Pons (tissue), 1 donor: ENCODE results near the gene FBXL5.

ENCODE experiments used
- DNase-seq: peaks from one replicate; pipeline ENCODE4 v3.0.0-alpha.2; 2016; ENCODE audit warnings: low spot score

Gene FBXL5, protein sequence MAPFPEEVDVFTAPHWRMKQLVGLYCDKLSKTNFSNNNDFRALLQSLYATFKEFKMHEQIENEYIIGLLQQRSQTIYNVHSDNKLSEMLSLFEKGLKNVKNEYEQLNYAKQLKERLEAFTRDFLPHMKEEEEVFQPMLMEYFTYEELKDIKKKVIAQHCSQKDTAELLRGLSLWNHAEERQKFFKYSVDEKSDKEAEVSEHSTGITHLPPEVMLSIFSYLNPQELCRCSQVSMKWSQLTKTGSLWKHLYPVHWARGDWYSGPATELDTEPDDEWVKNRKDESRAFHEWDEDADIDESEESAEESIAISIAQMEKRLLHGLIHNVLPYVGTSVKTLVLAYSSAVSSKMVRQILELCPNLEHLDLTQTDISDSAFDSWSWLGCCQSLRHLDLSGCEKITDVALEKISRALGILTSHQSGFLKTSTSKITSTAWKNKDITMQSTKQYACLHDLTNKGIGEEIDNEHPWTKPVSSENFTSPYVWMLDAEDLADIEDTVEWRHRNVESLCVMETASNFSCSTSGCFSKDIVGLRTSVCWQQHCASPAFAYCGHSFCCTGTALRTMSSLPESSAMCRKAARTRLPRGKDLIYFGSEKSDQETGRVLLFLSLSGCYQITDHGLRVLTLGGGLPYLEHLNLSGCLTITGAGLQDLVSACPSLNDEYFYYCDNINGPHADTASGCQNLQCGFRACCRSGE

DNA sequence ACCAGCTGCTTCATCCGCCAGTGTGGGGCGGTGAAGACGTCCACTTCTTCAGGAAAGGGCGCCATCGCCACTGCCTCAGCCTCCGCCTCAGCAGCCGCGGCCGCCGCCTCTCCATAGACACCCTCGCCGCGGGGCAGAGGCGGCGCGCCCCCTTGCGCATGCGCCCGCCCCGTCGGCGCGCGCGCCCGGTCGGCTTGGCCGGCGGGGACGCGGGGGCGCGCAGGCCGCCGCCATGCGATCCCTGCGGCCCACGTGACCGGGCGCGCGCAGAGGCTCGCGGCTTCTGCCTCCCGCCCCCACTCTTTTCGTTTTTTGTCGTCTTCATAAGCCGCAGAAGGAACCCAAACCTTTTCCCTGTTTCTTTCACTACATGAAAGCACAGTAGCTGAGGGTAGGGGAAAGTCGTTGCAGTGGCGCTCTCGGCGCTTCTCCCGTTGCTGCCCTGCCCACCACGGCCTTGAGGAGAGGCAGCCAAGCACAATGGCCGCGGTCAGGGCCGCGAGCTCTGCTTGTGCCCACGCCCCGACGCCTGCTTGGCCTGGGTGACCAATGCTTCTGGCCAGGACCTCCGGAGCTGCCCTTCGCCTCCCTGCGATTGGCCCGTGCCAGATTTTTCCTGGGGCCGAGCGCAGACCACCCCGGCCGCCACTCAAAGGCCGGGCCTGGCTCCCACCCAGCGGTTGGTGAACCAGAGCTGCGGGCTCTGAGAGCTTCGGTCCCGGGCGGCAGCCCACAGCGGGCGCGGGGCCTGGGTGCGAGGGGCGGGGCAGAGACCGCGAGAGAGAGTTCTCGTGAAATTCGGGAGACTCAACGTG is at the start of gene FBXL5:
Gene FBXL5 (minus strand): TSS at position 135 of the 815 bp plus-strand sequence. CDS start 70 bp downstream, at position 65.
- peak; percentile 82 for DNase-seq

DNA sequence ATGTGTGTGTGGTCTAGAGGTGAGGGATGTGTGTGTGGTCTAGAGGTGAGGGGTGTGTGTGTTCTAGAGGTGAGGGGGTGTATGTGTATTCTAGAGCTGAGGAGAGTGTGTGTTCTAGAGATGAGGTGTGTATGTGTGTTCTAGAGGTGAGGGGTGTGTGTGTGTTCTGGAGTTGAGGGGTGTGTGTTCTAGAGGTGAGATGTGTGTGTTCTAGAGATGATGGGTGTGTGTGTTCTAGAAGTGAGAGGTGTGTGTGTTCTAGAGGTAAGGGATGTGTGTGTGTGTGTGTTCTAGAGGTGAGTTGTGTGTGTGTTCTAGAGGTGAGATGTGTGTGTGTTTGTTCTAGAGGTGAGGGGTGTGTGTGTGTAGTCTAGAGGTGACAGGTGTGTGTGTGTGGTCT is 49.0 kb upstream of the FBXL5 start:
- no peak for DNase-seq

DNA sequence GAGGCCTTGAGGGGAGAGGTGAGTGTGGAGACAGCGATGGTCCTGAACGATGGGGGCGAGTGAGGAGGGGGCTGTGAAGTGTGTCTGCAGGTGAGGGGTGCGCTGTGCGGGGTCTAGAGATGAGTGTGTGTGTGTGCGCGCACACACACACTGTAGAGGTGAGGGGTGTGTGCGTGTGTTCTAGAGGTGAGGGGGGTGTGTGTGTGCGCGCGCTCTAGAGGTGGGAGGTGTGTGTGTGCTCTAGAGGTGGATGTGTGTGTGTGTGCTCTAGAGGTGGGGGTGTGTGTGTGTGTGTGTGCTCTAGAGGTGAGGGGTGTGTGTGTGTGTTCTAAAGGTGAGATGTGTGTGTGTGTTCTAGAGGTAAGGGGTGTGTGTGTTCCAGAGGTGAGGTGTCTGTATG is 48.3 kb upstream of the FBXL5 start:
- no peak for DNase-seq

DNA sequence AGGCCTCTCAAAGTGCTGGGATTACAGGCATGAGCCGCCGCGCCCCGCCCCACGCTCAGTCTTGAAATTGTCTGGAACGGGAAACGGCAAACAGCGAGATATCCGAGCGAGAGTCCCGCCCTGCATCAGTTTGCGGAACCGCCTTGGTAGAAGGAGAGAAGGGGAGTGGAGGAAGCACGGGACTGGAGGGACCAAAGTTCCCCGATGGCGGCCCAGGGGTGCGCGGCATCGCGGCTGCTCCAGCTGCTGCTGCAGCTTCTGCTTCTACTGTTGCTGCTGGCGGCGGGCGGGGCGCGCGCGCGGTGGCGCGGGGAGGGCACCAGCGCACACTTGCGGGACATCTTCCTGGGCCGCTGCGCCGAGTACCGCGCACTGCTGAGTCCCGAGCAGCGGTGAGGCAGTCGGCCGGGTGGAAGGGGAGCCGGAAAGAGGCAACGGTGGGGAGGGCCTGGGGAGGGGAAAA is 47.8 kb upstream of the FBXL5 start, which contains the start of gene BST1:
Gene BST1 (plus strand): TSS at position 125 of the 463 bp plus-strand sequence. CDS start 80 bp downstream, at position 205.
- no peak for DNase-seq

DNA sequence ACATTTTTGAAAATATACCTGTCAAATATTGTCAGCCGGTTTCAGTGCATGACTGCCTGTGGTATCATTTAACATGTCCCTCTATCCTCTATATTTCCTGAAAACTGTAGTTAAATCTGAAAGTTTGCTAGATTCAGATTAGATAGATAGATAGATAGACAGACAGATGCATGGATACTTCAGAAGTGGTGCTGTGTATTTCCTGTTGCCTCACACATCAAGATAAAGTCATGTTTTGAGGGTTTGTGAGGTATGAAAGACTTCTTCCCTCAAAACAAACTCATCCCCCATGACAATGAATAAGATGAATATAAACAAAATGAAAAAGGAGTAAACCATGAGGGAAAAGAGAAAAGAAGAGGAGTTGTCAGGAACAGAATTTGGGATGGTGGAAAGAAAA is 41.7 kb upstream of the FBXL5 start:
- DNase-seq, result no peak

DNA sequence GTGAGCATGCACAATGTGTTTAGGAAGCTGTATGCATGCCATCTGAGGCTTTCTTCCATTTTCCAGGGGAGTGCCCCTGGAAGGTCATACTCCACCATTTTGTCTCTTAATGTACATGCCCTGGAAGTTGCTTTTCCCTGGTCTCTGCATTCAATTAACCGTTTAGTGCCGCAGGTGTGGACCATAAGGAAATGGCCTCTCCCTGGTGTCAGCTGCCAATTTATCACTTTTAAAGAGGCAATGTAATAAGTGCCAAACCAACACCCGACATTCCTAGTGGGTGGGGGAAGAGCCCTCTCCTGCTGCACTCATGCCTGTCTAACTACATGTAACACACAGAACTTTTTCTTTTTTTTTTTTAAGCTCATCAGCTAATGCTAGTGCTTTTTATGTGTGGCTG is 40.6 kb upstream of the FBXL5 start:
- no peak for DNase-seq

DNA sequence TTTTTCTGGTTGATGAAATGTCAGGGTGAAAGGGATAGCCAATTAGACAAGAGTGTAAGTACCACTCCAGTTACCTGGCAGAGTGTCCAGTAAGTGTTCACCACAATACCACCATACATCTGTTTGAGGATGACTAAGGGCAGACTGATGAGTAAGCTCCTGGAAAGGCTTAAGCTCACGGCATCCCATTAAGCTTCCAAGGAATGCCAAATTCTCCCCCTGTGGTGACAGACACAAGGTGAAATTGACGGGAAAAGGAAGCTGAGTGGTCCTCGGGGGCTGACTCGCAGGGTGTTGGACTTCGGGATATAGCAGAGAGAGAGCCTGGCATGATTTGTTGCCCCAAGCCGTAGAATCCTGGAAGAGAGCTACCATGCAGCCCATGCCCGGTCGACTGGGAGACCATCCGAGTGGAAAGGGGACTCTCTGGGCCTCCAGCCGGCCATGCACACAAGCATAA is 40.1 kb upstream of the FBXL5 start:
- DNase-seq, result no peak

DNA sequence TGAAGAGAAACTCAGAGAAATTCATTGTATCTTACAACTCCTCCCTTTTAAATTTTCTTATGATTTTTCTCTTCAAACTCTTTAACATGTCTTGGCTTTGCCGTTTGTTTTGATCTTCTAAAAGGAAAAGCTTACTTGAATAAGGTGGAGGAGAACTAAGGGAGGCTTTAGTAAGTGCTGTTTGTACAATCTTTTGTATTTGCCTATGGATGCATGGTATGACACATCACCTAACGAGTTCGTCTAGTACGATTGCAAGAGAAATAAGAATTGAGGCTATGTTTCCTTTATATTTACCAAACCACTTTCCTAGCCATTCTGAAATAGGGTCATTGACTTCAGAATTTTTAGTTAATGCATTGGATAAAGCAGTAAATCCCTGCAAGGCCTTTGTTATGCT is 39.3 kb upstream of the FBXL5 start:
- no peak for DNase-seq

DNA sequence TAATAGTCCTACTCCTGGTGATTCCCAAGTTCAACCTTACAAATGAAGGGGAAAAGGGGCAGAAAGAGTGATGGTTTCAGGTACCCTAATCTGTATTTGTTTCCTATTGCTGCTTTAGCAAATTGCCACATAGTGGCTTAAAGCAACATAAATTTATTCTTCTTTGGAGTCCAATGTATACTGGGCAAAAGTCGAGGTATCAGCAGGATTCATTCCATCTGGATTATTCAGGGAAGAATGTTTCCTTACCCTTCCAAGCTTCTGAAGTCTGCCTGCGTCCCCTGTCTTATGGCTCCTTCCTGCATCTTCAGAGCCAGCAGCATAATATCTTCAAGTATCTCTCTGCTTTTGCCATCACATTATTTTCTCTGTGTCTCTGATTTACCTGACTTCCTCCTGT is 37.4 kb upstream of the FBXL5 start:
- DNase-seq, result no peak

DNA sequence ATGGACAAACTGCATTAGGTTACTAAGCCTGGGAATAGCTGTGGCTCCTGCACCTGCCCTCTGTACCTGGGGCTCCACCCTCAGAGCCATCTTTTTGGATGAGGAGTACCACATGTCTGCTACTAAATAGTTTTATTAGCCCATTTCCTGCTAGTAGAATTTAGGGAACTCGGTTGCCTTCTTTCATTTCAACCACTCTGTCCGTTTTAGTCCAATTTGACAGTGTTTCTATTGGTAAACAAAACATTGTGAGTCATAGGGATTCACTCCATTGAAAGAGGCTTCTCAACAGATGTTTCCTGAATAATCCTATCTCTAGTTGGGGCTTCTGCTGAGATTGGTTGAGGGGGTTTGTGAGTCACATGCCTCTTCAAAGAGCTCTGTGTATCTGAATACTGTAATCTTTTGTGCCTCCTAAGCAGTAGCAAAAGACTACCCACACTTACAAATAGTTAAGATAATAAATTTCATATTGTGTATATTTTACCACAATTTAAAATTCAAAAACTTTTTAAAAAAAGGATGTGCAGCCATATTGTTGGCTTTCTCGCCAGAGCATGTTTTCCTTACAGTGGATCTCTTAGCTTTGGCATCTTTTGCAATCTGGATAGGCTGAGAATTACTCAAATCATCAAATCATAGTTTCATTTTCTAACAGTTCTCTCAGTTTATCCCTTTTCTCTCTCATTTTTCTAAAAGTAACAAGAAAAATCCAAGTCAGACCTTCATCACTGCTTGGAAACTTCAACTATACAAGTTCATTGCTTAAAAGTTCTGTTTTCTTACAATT is 36.4 kb upstream of the FBXL5 start:
- peak; percentile 67 for DNase-seq

DNA sequence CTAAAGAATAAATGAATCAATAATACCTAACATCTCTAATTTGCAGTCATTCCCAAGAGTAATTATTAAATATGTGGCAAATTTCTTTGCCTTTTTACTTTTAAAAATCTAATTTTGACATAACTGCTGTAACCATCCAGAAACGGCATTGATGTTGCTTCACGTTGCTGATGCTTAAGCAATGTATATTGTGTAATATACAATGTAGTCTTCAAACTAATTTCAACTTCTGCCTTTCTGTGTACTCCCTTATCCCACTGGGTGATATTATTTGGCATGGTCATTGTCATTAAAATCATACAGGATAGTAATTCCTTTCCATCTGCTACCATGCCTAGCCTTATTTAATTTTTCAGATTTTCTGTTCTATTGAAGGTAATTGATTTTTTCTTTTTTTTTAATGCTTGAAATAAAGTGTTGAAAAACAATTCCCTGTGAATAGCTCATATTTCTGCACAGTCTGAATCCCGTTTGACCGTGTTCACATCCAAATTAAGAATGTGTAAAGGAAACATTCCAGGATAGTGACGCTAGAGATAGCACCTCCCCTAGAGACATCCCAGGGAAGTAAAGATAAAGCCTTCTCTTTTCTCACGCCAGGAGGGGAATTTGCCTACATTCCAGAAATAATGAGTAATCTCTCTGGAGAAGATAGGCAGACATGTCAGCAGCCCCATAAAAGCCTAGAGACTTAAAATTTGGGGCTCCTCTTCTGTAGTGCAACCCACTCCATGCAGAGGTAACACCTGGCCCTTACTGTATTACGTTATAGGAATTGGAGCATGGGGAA is 35.1 kb upstream of the FBXL5 start:
- no peak for DNase-seq

DNA sequence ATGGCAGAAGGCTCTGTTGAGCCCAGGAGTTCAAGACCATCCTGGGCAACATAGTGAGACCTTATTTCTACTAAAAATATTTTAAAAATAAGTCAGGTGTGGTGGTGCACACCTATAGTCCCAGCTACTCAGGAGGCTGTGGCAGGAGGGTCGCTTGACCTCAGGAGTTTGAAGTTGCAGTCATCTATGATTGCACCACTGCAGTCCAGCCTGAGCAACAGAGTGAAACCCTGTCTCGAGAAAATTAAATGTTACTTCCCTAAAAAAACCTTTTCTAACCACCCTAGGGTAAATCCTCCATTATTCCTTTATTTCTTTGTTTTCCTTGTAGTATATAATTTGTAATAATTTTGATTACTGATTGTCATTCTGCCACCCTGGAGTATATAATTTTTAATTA is 34.4 kb upstream of the FBXL5 start:
- DNase-seq, result no peak

DNA sequence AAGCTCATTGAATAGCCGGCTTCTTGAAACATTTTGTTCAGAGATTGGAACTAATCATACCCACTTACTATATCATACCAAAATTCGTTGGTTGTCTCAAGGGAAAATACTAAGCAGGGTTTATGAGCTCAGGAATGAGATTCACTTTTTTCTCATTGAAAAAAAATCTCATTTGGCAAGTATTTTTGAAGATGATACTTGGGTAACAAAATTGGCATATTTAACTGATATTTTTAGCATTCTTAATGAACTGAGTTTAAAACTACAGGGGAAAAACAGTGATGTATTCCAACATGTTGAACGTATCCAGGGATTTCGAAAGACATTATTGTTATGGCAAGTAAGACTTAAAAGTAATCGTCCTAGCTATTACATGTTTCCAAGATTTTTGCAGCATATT is 32.9 kb upstream of the FBXL5 start:
- DNase-seq, result no peak

DNA sequence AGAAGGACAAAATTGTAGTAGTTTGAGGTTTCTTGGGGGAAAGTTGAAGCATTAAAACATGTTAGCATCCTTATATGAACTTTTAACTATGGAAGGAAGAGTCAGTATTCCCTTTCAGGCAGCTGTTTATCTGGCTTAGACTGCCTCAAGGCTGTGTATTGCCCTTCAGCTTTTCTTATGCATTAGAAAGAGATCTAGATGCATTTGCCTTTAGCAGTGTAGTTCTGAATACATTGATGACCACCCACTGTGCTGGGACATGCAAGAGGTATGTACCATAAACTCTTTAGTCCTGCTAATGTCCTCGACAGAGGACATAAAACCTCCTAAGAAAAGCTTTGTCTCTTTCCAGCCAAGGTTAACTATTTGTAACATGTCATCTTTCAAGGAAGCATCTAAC is 29.3 kb upstream of the FBXL5 start:
- no peak for DNase-seq

DNA sequence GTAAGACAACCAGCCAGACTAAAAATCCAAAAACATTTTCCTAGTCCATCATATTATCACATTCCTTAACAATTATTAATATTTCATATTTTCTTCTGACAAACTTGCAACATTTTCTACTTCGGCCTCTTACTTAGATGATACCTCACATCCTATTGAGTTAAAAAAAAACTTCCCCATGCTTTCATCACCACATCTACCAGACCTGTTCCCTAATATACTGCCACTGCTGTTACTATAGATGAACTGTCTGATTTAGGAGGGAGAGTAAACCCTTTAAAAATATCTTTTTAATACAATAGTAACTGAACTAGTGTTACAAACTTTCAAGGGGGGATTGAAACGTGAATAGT is 28.0 kb upstream of the FBXL5 start:
- no peak for DNase-seq

DNA sequence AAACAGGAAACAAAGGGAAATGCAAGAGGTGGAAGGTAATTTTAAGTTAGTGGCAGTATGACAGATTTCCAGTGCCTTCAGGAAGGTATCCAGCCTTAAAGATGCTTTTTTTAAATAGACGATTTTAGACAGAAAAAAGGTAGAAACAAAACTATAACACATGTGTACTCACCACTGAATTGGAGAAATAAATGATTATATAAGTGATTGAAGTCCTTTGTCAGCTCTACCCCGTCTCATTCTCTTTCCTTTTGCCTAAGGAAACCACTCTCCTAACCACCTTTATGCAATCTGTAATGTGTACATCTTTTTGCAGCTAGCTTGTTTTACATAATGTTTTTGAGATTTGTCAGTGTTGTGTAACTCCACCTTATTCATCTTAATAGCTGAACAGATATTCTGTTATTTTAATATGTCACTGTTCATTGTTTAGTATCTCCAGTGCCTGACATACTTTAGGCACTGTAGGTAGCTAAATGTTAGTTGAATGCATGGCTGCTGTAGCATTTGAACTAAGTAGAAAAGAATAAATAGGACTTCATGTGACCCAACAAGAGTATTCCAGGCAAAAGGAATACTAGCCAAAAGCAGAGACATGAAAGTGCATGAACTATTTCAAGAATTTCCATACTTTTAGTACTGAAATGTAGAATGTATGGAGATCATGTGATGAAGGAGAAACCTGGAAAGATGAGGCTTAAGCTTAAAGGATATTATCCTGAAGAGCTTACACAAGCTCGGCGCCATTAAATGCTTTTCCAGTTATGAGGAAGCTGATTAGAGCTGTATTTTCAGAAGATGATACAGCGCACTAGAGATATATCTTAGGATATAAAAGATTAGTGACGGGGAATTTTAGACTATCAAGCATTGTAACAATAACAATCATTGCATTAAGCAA is 27.3 kb upstream of the FBXL5 start:
- peak; percentile 37 for DNase-seq

DNA sequence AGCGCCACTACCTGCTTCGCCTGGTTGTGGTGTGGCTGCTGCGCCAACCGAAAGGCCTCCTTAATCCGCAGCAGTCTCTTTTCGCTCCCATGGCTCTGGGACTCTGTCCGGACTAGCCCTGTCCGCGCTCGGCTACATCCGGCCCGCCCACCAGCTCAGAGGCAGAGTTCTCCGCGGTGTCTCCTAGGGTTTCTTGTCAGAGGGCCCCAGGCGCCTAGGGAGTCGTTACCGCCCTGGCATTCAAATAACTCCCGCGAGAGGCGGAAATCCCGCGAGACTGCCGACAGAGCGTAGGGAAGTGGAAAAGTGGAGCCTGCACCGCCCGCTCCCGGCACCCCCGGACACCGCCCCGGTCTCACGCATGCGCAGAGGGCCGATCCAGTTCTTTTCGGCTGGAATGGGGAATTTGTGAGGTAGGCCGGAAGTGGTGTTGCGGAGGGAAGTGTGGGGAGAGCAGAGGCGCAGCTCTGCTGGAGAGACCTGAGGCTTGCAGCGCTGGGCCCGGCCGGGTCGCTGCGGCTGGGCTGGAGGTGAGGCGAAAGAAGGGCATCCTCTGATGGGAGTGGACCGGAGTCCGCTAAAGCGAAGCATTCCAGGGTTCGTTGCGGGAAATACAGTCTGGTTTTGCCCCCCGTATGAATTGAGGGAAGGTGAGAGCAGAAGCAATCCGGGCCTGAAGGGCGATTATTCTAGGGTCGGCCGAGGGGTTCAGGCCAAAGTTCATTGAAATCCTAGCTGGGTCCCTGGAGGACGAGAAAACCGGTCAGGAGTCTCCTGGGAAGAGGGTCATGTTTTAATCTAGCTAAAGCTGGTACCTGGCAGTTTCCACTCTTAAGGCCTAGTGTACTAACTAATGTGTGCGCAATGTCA is 26.4 kb upstream of the FBXL5 start, which contains the start of gene FAM200B:
Gene FAM200B (plus strand): TSS at position 456 of the 870 bp plus-strand sequence. CDS start 5,151 bp downstream, outside the sequence.
- DNase-seq, result peak; percentile 97

DNA sequence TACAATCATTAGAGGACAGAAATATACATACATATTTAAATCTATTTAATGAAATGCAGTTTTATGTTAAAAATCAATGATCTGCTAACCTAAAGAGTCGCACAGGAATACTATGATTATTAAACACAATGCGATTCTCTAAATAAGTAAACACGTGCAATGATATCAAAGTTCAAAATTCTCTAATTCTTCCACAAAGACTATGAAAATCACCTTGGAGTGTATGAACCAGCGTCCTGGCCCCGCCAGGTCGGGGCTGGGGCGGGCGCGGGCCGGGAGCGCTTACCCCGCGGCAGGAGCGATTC is 25.9 kb upstream of the FBXL5 start:
- no peak for DNase-seq

DNA sequence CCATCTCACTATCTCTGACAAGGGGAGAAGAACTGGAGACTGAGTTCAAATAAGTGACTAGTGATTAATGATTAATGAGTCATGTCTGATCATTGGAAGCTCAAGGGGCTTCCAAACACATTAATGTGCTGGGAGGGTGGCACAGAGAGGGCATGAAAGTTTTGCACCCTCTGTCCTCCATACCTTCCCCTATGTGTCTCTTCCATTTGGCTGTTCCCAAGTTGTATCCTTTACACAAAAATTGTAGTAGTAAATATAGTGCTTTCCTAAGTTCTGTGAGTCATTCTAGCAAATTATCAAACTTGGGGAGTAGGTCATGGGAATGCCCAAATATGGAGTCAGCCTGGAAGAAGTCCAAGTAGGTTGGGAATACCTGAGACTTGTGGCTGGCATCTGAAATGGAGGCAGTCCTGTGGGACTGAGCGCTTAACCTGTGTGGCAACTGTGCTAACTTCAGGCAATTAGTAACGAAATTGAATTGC is 22.4 kb upstream of the FBXL5 start:
- no peak for DNase-seq
